SK-N-SH (cell line): ENCODE results near the gene CA4.

Source experiments
- EP300 ChIP-seq, 2 experiments: IDR thresholded peaks; 2 replicates each; pipeline versions ENCODE4 v1.4.0 to v1.6.1; 2012; ENCODE audit warnings: borderline replicate concordance in 1 of 2, low read depth in 1 of 2, low read length in 1 of 2
- EZH2phosphoT487 ChIP-seq: fragments of 200-600 bp; sonication (generic); IDR thresholded peaks from 2 replicates; pipeline ENCODE4 v1.6.1; 2017; ENCODE audit warnings: low read depth, mixed run types, mild to moderate bottlenecking, antibody characterized with exemption, moderate library complexity, borderline replicate concordance
- FOXM1 ChIP-seq: IDR thresholded peaks from 2 replicates; pipeline ENCODE4 v1.4.0; 2012; ENCODE audit warnings: low read depth, mild to moderate bottlenecking
- GATA2 ChIP-seq: sonication (generic); formaldehyde crosslinking; IDR thresholded peaks from 2 replicates; pipeline ENCODE4 v1.5.0; 2020; ENCODE audit warnings: mild to moderate bottlenecking, missing genetic modification reagents
- JUND ChIP-seq: IDR thresholded peaks from 2 replicates; pipeline ENCODE4 v1.4.0; 2012
- POLR2AphosphoS5 ChIP-seq: IDR thresholded peaks from 2 replicates; pipeline ENCODE4 v1.6.1; 2012; ENCODE audit warnings: low read depth, low read length
- RAD21 ChIP-seq: IDR thresholded peaks from 2 replicates; pipeline ENCODE4 v1.6.1; 2012; ENCODE audit warnings: mild to moderate bottlenecking, low read length
- RFX5 ChIP-seq: IDR thresholded peaks from 2 replicates; pipeline ENCODE4 v1.6.1; 2012; ENCODE audit warnings: mild to moderate bottlenecking, improper control_type of control experiment, low read length
- SIN3A ChIP-seq: IDR thresholded peaks from 2 replicates; pipeline ENCODE4 v1.6.1; 2012; ENCODE audit warnings: low read depth, mild to moderate bottlenecking, low read length, moderate library complexity, borderline replicate concordance
- ZBTB33 ChIP-seq: IDR thresholded peaks from 2 replicates; pipeline ENCODE4 v1.4.0; 2012; ENCODE audit warnings: low read depth, borderline replicate concordance
- TF ChIP-seq, protein P1 (sequence below): fragments of 200-600 bp; sonication (generic); IDR thresholded peaks from 2 replicates; pipeline ENCODE4 v1.6.1; 2017; ENCODE audit warnings: antibody characterized with exemption, mild to moderate bottlenecking, moderate library complexity

- TF ChIP-seq, protein P1, sequence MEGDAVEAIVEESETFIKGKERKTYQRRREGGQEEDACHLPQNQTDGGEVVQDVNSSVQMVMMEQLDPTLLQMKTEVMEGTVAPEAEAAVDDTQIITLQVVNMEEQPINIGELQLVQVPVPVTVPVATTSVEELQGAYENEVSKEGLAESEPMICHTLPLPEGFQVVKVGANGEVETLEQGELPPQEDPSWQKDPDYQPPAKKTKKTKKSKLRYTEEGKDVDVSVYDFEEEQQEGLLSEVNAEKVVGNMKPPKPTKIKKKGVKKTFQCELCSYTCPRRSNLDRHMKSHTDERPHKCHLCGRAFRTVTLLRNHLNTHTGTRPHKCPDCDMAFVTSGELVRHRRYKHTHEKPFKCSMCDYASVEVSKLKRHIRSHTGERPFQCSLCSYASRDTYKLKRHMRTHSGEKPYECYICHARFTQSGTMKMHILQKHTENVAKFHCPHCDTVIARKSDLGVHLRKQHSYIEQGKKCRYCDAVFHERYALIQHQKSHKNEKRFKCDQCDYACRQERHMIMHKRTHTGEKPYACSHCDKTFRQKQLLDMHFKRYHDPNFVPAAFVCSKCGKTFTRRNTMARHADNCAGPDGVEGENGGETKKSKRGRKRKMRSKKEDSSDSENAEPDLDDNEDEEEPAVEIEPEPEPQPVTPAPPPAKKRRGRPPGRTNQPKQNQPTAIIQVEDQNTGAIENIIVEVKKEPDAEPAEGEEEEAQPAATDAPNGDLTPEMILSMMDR: no peak
- TF ChIP-seq RAD21: no peak
- no peak for TF ChIP-seq JUND
- no peak for TF ChIP-seq GATA2
- no peak for TF ChIP-seq FOXM1
- TF ChIP-seq POLR2AphosphoS5: no peak
- TF ChIP-seq EP300 (IDR thresholded peaks at IDR 0.05; ENCODE audit: borderline replicate concordance in 1 of 2, low read depth in 1 of 2, low read length in 1 of 2): no peak
- no peak for TF ChIP-seq SIN3A
- TF ChIP-seq RFX5: no peak
- no peak for TF ChIP-seq ZBTB33
- TF ChIP-seq EZH2phosphoT487: no peak
These were observed 4.0 kb downstream of the CA4 start for GRCh38 chr17:60153606-60154390.
